RPMI7951 (cell line): ENCODE measurements around the gene FHIP2A. TPM values are rescaled to one million over a fixed set of nuclear protein-coding genes. Genes with fewer than 3 reads are reported as not detected.
"Not testable (repeated sequence)": the region's sequence is repeated elsewhere in the genome, so short reads cannot be mapped to it uniquely, and the experiment has no call there.

Experiments used
- DNase-seq: peaks from one replicate; pipeline ENCODE4 v3.0.0-alpha.2; 2012; ENCODE audit warnings: low read depth
- total RNA-seq: library from RNA; depleted of rRNA; stranded (reverse); fragments of >200 nt; shearing (Covaris generic); gene quantifications from 2 replicates; pipeline ENCODE4 v1.2.3, GENCODE V29; 2014

The FHIP2A gene
- total RNA-seq, 1 experiment from 2014 or later, result 13.6 TPM

- DNase-seq, result no peak
Observed at GRCh38 chr10:114815791-114816190, 5.8 kb upstream of the FHIP2A start.

- no peak for DNase-seq
Observed at GRCh38 chr10:114816308-114816707, 5.3 kb upstream of the FHIP2A start.

DNA sequence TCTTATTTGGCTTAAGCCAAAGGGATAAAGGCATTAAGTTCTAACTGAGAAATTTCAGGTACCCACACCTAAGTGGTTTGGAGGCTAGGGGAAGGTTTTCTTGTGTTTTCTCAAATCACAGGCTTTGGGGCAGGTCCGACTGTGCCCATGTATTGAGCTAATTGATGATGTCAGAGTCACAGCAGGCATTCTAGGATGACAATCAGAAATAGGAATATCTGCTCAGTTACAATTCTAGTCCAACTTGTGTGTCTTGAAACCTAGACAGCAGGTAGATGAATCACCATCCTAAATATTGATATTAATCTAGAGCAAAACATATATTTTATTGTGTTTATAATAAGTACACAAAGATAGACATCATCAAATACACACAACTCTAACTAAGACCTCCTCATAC lies 2.3 kb upstream of the FHIP2A start:
- no peak for DNase-seq

GRCh38 chr10:114821915-114822443 lies 399 bp downstream of the FHIP2A start:
- peak; percentile 49 for DNase-seq

GRCh38 chr10:114822444-114823076 lies 980 bp downstream of the FHIP2A start:
- DNase-seq, result peak; percentile 43

GRCh38 chr10:114823077-114823463 lies 1.5 kb downstream of the FHIP2A start:
- DNase-seq, result peak; percentile 25

- DNase-seq, result no peak
Observed at GRCh38 chr10:114824391-114824790, 2.8 kb downstream of the FHIP2A start.

- DNase-seq, result peak; percentile 67
Observed at GRCh38 chr10:114825513-114826253, 4.1 kb downstream of the FHIP2A start.

DNA sequence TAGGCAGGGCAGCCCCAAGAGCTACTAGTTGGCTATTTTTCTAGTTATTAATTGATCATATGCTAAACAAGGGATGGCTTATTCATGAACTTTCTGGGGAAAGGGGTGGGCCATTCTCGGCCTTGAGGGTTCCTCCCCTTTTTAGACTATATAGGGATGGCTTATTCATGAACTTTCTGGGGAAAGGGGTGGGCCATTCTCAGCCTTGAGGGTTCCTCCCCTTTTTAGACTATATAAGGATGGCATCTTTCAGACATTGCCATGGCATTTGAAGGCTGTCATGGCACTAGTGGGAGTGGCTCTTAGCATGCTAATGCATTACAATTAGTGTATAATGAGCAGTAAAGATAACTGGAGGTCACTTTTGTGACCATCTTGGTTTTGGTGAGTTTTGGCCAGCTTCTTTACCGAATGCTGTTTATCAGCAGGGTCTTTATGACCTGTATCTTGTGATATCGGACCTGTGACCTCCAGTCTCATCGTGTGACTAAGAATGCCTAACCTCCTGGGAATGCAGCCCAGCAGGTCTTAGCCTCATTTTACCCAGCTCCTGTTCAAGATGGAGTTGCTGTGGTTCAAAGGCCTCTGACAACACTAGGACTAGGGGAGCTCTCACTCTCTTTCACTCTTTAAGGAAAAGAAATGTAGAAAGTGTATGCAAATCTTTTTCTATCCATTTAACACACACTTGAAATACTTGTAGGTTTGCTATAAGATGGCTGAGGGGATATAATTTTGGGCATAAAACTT lies 7.8 kb downstream of the FHIP2A start:
- no peak for DNase-seq

GRCh38 chr10:114831186-114831867 lies 9.7 kb downstream of the FHIP2A start:
- DNase-seq, result no peak

DNA sequence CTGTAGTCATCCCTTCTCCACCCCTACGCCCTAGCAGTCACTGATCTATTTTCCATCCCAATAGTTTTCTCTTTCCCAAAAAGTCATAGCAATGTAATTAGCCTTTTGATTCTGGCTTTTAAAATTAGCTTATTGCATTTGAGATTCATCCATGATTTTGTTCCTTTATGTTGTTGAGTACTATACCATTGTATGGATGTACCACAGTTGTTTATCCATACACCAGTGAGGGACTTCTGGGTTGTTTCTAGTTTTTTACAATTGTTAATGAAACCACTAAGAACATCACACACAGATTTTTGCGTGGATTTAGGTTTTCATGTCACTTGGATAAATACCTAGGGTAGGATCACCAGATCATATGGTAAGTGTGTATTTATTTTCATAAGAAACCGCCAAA lies 16.1 kb downstream of the FHIP2A start:
- DNase-seq, result no peak

- no peak for DNase-seq
Observed at GRCh38 chr10:114839901-114840300, 18.3 kb downstream of the FHIP2A start.

DNA sequence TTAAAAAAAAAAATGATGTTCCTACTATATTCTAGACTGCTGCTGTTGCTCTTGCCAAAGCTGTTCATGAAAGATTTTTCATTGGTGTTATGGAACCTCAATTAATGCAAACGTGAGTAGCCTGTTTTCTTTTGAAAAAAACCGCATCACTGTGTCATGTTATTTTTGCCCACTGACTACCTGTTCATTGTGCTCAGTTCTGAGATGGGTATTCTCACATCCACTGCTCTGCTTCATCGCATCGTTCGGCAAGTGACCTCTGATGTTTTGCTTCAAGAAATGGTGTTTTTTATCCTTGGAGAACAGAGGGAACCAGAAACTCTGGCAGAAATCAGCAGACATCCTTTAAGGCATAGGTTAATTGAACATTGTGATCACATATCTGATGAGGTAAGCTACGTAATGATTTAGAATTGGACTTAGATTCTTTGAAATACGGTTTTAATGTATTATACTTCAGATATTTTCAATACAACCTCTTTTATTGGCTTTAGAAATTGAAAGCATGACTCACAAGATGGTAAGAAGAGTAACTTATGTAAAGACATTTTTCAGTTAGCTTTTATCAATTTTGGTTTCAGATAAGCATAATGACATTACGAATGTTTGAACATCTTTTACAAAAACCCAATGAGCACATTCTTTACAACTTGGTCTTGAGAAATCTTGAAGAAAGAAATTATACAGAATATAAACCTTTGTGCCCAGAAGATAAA lies 24.6 kb downstream of the FHIP2A start:
- no peak for DNase-seq

- DNase-seq, result not testable (repeated sequence)
Observed at GRCh38 chr10:114847517-114847916, 25.9 kb downstream of the FHIP2A start.

DNA sequence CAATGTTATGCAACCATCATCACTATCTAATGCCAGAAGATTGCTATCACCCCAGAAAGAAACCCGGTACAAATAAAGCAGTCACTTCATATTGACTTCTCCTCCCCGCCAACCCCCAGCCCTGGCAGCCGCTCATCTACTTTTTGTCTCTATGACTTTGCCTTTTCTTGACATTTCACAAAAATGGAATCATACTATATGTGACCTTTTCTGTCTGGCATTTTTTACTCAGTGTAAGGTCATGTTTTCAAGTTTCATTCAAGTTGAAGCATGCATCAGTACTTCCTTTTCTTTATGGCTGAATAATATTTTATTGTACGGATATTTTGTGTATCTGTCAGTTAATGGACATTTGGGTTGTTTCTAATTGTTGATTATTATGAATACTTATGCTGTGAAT lies 28.1 kb downstream of the FHIP2A start:
- DNase-seq, result no peak

DNA sequence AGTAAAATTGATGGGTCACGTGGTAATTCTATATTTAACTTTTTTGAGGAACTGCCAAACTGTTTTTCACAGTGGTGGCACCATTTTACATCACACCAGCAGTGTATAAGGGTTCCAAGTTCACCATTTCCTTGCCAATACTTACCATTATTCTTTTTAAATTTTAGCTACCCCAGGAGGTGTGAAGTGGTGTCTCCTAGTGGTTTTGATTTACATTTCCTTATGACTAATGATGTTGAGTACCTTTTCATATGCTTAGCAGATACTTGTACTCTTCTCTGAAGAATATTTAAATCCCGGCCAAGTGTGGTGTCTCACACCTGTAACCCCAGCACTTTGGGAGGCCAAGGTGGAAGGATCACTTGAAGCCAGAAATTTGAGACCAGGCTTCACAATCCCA lies 28.5 kb downstream of the FHIP2A start:
- no peak for DNase-seq

GRCh38 chr10:114851336-114851735 lies 29.8 kb downstream of the FHIP2A start:
- no peak for DNase-seq

- no peak for DNase-seq
Observed at GRCh38 chr10:114852197-114852596, 30.6 kb downstream of the FHIP2A start.

DNA sequence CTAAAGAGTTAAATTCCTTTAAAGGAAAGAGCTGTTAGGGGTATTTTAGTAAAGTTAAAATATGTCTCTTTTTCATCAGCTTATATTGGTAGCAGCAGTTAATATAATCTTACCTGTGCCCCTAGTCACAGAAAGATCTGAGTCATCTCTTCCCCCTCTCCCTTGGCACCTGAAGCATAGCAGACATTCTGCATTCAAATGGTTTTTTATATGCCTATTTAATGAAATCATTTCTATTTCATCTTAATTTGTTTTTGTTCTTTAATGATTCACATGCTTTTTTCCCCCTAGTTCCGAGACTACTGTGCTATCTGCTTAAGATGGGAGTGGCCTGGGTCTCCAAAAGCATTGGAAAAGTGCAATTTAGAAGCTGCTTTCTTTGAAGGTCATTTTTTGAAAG lies 33.3 kb downstream of the FHIP2A start:
- DNase-seq, result no peak

GRCh38 chr10:114855776-114856543 lies 34.4 kb downstream of the FHIP2A start:
- DNase-seq, result no peak
